GM12865 (cell line): ENCODE measurements around the gene SIVA1.

Experiments
- DNase-seq: peaks from one replicate; pipeline ENCODE4 v3.0.0; 2010; ENCODE audit warnings: low read depth
- H3K4me3 ChIP-seq: 2 replicates; pipeline ENCODE4 v1.5.1; 2011; ENCODE audit warnings: mild to moderate bottlenecking, low read depth, low read length, control low read depth
- TF ChIP-seq, protein P1 (sequence below): IDR thresholded peaks from 2 replicates; pipeline ENCODE4 v1.5.1; 2011; ENCODE audit warnings: low read length, control low read depth, low read depth, inconsistent platforms; ENCODE audit not compliant: insufficient read depth; ENCODE audit errors: missing control alignments

SIVA1 gene

DNA sequence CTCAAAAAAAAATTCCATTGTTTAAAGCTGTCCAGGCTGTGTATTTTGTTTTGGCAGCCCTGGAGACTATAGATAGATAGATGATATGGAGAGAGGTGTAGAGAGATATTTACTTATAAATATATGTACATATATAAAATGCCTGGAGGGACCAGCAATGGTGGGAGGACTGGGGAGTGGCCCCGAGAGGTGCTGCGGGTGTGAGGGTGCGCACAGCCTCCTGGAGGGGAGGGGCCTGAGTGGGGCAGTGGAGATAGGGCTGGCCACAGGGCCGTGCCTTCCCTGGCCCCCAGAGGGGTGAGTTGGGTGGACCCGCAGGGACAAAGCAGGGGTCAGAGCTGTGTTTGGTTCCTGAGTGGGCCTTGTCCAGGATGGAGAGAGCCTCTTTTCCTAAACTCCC is 22.5 kb upstream of the SIVA1 start:
- no peak overlapping the region for H3K4me3 ChIP-seq
- TF ChIP-seq, protein P1, sequence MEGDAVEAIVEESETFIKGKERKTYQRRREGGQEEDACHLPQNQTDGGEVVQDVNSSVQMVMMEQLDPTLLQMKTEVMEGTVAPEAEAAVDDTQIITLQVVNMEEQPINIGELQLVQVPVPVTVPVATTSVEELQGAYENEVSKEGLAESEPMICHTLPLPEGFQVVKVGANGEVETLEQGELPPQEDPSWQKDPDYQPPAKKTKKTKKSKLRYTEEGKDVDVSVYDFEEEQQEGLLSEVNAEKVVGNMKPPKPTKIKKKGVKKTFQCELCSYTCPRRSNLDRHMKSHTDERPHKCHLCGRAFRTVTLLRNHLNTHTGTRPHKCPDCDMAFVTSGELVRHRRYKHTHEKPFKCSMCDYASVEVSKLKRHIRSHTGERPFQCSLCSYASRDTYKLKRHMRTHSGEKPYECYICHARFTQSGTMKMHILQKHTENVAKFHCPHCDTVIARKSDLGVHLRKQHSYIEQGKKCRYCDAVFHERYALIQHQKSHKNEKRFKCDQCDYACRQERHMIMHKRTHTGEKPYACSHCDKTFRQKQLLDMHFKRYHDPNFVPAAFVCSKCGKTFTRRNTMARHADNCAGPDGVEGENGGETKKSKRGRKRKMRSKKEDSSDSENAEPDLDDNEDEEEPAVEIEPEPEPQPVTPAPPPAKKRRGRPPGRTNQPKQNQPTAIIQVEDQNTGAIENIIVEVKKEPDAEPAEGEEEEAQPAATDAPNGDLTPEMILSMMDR = no peak
- DNase-seq = no peak

DNA sequence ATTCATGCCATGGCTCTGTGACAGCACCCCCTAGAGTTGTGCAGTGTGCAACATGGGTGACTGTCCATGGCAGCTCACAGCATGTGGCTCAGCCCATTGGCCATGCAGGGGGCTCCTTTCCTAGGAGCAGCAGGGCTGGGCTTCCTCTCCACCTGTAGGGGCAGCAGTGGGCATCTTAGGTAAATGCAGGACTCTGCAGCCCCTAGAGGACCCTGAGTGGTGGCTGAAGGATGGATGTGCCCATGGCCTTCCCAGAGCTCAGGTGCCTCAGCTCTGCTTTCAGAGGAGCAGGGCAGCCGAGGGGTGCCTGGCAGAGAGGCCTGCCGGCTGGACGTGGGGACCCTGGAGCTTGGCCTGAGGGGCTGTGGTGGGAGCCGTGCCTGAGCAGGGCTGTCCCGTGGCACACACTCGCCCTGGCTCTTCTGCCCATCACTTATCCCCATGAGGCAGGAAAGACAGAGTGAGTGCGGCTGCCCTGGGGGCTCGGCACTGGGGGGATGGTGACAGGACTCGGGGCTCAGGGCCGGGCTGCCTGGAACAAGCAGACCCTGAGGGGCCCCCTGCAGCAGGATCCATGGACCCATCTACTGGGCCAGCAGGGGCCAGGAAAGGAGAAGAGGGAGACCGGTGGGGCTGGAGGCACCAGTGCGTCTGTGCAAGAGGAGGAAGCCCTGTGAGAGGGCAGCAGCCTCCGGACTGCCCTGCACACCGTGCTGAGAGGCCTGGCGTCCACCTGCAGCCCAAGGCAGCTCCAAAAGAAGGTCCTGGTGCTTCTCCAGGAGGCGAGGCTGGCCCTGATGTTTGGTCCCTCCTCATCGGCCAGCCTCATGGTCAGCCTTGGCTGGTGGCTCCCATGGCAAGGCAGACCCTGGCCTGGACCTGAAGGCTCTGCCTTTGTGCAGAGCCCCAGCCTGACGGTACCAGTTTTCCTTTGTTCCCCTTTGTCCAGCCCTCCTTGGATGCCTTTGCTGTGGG is 21.3 kb upstream of the SIVA1 start:
- no peak for DNase-seq
- H3K4me3 ChIP-seq = no peak overlapping the region
- TF ChIP-seq, protein P1 = peak; percentile 31

DNA sequence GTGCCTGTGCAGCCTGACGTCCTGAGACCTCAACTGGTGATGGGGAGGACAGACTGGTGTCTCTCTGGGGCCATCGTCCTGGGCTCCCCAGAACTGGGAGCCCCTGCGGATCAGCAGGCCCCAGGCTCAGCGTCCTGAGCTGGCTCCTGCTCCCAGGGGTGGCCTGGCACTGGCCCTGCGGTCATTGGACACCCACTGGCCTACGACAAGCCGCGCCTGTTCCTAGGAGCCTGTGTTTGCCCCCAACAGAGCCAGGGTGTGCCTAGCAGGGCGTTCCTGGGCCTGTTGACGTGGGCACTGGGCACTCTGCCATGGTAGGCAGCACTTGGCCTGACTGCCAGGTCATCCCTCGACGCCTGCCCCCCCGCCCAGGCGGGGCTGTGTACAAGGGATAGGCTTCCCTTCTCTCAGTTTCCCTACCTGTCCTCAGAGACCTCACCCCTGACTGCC is 20.6 kb upstream of the SIVA1 start:
- no peak overlapping the region for H3K4me3 ChIP-seq
- TF ChIP-seq, protein P1 = no peak
- DNase-seq = no peak

DNA sequence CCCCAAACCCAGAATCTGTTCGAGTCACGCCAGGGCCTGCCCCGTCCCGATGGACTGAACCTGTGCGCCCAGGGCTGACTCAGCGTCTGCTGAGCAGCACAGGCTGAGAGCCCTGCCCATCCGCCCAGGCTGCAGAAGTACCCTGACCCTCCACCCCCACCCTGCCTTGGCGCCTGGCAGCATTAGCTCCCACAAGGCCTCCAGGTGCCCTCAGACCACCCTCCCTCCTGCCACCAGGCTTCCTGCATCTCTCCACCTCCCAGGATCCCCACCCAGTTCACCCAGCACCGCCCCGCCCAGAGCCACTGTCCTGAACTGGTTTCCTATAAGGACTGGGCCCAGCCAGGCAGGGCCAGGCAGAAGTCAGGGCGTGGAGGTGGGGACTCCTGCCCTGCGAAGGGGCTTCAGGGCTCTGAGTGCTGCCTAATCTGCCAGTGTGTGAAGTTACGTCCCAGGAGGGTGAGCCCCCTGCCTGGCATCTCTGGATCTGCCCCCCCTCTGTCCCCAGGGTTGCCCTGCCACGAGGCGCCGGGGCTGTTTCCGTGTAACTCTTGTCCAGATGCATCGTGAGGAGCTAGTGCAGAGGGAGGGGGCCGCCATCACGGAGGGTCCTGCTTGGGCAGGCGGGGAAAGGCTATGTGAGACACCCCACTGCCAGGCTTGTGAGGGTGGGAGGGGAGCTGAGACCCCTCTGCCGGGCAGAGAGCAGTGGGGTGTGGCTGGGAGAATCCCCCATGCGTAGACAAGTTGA is 19.8 kb upstream of the SIVA1 start:
- no peak overlapping the region for H3K4me3 ChIP-seq
- DNase-seq = no peak
- TF ChIP-seq, protein P1 = no peak

GRCh38 chr14:104734051-104734587 is 18.8 kb upstream of the SIVA1 start:
- no peak overlapping the region for H3K4me3 ChIP-seq

DNA sequence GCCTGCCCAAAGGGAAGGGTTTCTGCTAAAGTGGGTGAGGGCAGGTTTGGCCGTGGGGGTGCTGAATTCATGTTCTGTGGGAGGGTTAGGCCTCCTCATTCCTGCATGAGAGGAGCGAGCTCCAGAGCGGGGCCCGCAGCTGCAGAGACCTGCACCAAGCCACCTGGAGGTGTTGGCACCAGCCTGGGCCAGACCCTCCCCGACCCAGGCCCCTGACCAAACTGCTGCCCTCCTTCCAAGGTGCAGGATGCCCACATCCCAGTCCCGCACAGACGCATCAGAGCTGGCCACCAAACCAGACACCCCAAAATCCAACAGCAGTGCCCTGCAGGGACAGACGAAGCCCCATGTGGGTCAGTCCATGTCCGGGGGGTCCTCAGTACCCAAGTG is 18.4 kb upstream of the SIVA1 start:
- no peak for DNase-seq
- no peak overlapping the region for H3K4me3 ChIP-seq
- TF ChIP-seq, protein P1 = no peak

More at GRCh38 chr14:104734051-104734587, 18.8 kb upstream of the SIVA1 start:
- TF ChIP-seq, protein P1 = no peak
- no peak for DNase-seq
